NCI-H2196 (cell line): ENCODE results near the gene RETN.

Experiments used
- DNase-seq: peaks from one replicate; lab custom pipeline; 2025; ENCODE audit not compliant: unreplicated experiment; lab: John Stamatoyannopoulos, UW

Gene RETN

DNA sequence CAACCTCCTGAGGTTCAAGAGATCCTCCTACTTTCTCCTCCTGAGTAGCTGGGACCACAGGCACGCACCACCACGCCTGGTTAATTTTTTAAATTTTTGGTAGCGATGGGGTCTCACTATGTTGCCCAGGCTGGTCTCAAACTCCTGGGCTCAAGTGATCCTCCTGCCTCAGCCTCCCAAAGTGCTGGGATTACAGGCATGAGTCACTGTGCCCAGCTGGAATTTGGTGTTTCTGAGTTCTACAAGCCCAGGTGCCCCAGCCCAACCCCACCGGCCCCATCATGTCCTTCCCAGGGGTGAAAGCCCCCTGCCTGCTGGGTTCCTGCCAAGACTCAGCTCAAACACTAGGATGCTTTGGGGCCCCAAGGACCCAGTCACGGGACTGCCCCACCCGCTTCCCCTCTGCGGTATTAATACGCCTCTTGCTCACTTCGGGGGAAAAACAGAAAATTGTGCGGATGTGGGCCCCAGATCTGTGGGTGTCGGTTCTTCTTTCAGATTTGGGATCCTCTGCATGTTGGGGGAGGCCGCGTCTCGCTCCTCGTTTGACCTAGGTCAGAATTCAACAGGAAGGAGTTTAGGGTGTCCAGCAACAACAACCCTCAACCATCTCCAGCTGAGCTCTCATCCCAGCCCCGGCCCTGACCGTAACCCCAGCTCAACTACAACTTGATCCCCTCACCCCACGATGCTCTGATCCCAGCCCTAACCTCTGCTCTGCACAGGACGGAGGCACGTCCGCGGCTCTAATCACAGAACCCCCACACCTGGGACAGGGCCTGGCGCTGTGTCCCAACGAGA lies 36.7 kb downstream of the RETN start:
- no peak for DNase-seq

DNA sequence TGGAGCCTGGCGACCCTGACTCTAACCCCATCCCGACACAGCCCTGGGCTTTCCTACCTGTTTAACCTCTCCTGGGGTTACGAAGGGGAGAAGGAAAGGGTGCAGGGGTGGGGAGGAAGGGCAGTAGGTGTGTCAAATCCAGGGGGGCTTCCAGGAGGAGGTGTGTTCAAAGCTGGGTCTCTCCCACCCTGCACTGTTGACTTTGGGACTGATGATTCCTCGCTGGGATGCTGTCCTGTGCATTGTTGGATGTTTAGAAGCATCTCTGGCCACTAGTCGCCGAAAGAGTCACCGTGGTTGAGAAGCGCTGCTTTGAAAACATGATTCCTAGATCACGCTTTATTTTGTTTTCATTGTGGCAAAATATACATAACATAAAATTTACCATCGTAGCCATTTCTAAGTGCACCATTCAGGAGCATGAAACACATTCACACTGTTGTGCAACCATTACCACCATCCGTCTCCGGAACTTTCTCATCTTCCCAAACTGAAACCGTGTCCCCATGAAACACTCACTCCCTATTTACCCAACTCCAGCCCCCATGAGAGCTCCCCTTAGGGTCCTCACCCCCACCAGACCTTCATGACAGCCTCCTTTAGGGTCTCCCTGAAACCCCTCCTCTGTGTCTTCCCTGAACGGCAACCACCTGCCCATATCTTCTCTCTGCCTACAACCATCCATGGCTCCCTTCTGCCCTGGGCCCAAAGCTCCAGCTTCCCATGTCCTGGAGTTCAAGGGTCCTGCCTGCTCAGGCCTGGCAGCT lies 37.5 kb downstream of the RETN start:
- no peak for DNase-seq

DNA sequence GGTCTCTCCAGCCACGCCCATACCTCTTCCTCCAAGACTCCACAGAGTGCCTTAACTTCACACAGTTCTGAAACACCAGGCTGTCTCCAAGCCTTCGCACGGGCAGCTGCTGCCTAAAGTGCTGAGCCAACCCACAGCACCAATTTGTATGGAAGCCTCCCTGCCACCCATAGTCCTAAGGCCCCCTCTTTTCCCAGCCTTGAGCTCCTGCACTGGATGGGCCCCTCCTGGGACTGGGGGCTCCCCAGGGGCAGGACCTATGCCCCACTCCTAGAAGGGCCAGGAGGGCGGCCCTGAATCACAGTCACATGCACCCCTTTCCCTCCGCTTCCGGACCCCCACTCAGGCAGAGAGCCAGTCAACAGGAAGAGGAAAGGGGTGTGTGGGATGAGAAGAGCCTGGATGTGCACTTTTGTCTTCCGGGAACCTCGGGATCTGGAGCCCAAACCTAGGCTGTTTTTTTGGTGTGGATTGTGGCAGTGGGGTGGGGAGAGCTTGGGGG lies 38.2 kb downstream of the RETN start:
- DNase-seq, result no peak

DNA sequence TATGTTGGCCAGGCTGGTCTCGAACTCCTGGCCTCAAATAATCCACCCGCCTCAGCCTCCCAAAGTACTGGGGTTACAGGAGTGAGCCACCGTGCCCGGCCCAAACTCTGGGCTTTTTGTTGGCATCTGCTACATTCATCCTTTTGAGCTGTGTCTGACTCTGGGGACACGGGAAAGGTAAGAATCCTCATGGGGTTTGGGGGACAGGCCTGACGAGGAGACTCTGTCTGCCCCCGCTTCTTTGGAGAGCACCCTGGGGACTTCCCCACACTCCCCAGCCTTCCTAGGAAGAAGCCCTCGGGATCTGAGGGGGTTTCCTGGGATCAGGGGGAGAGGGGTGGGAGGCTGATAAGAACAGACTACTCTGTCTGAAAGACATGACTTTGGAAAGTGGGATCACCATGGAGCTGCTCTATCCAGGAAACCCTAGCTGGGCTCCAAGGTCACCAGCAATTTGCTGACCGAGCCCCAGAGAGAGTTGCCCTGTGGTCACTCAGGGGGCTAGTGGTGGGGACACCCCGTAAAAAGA lies 41.1 kb downstream of the RETN start:
- no peak for DNase-seq

DNA sequence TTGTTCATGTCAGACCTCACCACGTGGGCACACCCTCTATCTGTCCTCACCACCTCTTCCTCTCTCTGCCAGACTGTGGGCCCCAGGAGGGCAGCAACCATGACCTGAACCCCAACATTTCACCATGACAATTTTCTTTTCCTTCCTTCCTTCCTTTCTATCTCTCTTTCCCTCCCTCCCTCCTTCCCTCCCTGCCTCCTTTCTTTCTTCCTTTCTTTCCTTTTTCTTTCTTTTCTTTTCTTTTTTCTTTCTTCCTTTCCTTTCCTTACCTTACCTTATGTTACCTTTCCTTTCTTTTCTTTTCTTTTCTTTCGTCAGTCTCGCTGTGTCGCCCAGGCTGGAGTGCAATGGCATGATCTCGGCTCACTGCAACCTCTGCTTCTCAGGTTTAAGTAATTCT lies 41.8 kb downstream of the RETN start:
- DNase-seq, result no peak

DNA sequence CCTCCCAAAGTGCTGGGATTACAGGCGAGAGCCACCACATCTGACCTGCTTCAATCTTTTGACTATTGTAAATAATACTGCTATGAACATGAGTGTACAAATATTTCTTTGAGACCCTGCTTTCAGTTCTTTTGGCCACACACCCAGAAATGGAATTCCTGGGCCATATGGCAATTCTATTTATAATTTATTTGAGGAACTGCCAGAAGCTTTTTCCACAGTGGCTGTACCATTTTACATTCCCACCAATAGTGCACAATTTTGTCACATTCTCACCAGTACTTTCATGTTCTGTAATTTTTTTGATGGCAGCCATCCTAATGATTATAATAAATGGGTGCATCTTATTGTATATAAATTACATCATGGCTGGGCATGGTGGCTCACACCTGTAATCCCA lies 46.8 kb downstream of the RETN start:
- DNase-seq, result no peak

DNA sequence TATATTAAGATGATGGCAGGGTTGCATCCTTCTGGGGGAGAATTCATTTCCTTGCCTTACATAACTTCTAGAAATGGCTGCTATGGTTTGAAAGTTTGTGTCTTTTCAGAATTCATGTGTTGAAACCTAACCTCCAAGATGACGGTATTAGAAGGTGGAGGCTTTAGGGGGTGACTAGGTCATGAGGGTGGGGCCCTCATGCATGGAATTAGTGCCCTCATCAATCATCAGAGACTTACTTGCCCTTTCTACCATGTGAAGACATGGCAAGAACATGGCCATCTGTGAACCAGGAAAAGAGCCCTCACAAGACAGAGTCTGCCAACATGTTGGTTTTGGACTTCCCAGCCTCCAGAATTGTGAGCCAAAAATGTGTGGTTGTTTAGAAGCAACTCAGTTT lies 47.9 kb downstream of the RETN start:
- no peak for DNase-seq

DNA sequence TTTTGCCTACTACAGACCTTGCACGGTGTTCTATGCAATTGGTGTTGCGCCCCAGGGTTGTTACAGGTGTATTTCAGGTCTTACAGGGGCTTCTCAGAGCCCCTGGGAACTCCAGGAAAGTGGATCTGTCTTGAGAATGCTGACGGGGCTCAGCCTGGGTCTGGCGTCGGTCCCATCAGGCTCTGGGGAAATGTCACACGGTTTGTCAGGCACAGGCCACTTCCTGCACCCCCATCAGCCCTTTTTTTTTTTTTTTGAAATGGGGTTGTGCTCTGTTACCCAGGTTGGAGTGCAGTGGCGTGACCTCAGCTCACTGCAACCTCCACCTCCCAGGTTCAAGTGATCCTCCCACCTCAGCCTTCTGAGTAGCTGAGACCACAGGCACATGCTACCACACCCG lies 49.8 kb downstream of the RETN start:
- DNase-seq, result no peak
